ENCODE results near the gene MAGEB4.

DNA sequence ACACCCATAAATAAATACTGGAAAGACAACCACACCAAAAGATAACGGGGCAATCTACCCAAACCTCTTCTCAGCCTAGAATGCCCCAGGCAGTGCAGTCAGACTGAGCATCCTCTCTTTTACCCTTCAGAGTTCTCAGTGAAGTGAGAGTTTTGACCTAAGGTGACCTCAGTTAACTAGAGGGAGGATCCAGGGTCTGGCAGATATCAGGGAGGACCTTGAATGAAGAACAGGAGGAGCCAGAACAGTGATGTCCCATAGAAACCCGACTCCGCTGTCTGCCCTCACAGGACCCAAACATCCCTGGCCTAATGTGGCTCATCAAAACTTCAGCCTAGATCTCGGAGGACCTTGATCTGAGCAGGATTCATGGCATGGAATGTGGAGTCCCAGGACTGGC lies 11.4 kb upstream of the MAGEB4 start, which contains the start of gene MAGEB3:
- TF ChIP-seq, protein P1, sequence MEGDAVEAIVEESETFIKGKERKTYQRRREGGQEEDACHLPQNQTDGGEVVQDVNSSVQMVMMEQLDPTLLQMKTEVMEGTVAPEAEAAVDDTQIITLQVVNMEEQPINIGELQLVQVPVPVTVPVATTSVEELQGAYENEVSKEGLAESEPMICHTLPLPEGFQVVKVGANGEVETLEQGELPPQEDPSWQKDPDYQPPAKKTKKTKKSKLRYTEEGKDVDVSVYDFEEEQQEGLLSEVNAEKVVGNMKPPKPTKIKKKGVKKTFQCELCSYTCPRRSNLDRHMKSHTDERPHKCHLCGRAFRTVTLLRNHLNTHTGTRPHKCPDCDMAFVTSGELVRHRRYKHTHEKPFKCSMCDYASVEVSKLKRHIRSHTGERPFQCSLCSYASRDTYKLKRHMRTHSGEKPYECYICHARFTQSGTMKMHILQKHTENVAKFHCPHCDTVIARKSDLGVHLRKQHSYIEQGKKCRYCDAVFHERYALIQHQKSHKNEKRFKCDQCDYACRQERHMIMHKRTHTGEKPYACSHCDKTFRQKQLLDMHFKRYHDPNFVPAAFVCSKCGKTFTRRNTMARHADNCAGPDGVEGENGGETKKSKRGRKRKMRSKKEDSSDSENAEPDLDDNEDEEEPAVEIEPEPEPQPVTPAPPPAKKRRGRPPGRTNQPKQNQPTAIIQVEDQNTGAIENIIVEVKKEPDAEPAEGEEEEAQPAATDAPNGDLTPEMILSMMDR (conservative IDR thresholded peaks at IDR 0.05 in 1 of 2, IDR thresholded peaks at IDR 0.05 in 1 of 2; ENCODE audit: low read depth in 1 of 2, low read length in 2 of 2): no peak
- no peak for TF ChIP-seq EZH2 (IDR thresholded peaks at IDR 0.05; ENCODE audit: low read length, missing control alignments)
